ENCODE results near the gene TAS2R31.
"Not testable (repeated sequence)": the region's sequence is repeated elsewhere in the genome, so short reads cannot be mapped to it uniquely, and the experiment has no call there.

TAS2R31 gene

GRCh38 chr12:11059784-11060183, 28.6 kb upstream of the TAS2R31 start:
- DNase-seq (ENCODE audit: low spot score), result no peak
- in situ Hi-C loops (cut with MboI; ENCODE audit: low pct_unique_long_range_greater_than_20kb, low sequenced_read_pairs, unreplicated experiment), result no loop called here
- no peak for TF ChIP-seq CTCF (IDR thresholded peaks at IDR 0.05; ENCODE audit: extremely low read depth, insufficient read depth, missing control alignments)

GRCh38 chr12:11059041-11059440, 27.8 kb upstream of the TAS2R31 start:
- in situ Hi-C loops (cut with MboI; ENCODE audit: low pct_unique_long_range_greater_than_20kb, low sequenced_read_pairs, unreplicated experiment), result no loop called here
- no peak for DNase-seq (ENCODE audit: low spot score)
- TF ChIP-seq CTCF (IDR thresholded peaks at IDR 0.05; ENCODE audit: extremely low read depth, insufficient read depth, missing control alignments), result no peak

- no peak for TF ChIP-seq CTCF (IDR thresholded peaks at IDR 0.05; ENCODE audit: extremely low read depth, insufficient read depth, missing control alignments)
- no peak for DNase-seq (ENCODE audit: low spot score)
- in situ Hi-C loops (cut with MboI; ENCODE audit: low pct_unique_long_range_greater_than_20kb, low sequenced_read_pairs, unreplicated experiment), result no loop called here
Observed at GRCh38 chr12:11055306-11055705, 24.1 kb upstream of the TAS2R31 start.

GRCh38 chr12:11049806-11050531, 18.8 kb upstream of the TAS2R31 start:
- in situ Hi-C loops (cut with MboI; ENCODE audit: low pct_unique_long_range_greater_than_20kb, low sequenced_read_pairs, unreplicated experiment), result not testable (repeated sequence)

GRCh38 chr12:11041366-11041765, 10.2 kb upstream of the TAS2R31 start:
- in situ Hi-C loops (cut with MboI; ENCODE audit: low pct_unique_long_range_greater_than_20kb, low sequenced_read_pairs, unreplicated experiment); DNase-seq (ENCODE audit: low spot score): not testable (repeated sequence)

More at GRCh38 chr12:11049806-11050531, 18.8 kb upstream of the TAS2R31 start:
- DNase-seq (ENCODE audit: low spot score), result not testable (repeated sequence)

GRCh38 chr12:11040162-11040561, 9.0 kb upstream of the TAS2R31 start:
- in situ Hi-C loops (cut with MboI; ENCODE audit: low pct_unique_long_range_greater_than_20kb, low sequenced_read_pairs, unreplicated experiment), result no loop called here
- TF ChIP-seq CTCF (IDR thresholded peaks at IDR 0.05; ENCODE audit: extremely low read depth, insufficient read depth, missing control alignments), result no peak
- DNase-seq (ENCODE audit: low spot score), result no peak

- in situ Hi-C loops (cut with MboI; ENCODE audit: low pct_unique_long_range_greater_than_20kb, low sequenced_read_pairs, unreplicated experiment), result no loop called here
- DNase-seq (ENCODE audit: low spot score), result no peak
- no peak for TF ChIP-seq CTCF (IDR thresholded peaks at IDR 0.05; ENCODE audit: extremely low read depth, insufficient read depth, missing control alignments)
Observed at GRCh38 chr12:11039171-11039570, 8.0 kb upstream of the TAS2R31 start.

- DNase-seq (ENCODE audit: low spot score); in situ Hi-C loops (cut with MboI; ENCODE audit: low pct_unique_long_range_greater_than_20kb, low sequenced_read_pairs, unreplicated experiment): not testable (repeated sequence)
Observed at GRCh38 chr12:11033959-11034358, 2.8 kb upstream of the TAS2R31 start.
